ENCODE data around the gene TANGO2. TPM values are rescaled to one million over a fixed set of nuclear protein-coding genes. Genes with fewer than 3 reads are reported as not detected.

TANGO2 gene
- polyA plus RNA-seq, 4 donors: 16.5 to 23.3 (median 20.9) TPM

DNA sequence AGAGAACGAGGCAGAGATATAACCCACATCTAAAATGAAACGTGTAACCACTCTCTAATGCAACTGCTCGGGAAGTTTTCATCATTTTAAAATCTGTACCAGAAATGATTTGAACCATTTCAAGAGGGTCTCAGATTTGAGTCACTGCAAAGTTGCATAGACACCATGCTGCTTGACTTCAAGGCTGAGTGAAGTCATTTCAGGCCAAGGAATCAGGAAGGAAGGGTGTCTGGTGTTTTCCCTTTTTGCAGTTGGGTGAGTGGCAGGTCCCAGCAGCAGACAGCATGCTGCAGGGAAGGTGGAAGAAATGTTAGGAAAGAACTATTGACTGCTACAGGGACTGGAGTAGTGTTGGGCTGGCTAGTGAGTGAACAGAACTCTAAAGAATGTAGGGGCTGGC lies 16.5 kb downstream of the TANGO2 start:
- Histone ChIP-seq H3K27me3 (ENCODE audit: control insufficient read depth in 3 of 3, insufficient read depth in 3 of 3, low read length in 3 of 3) (no peaks in the 10 kb centered on the region), H3K4me3 (ENCODE audit: low read depth in 1 of 3, low read length in 3 of 3) (no peak overlapping the region), H3K36me3 (ENCODE audit: control insufficient read depth in 3 of 3, insufficient read depth in 2 of 3, low read depth in 1 of 3, low read length in 3 of 3) (peaks cover 0 to 52% (median 0%) of the 10 kb centered on the region in 3 donors), H3K27ac (ENCODE audit: low read depth in 1 of 3, low read length in 2 of 3) (no peak overlapping the region), H3K9me3 (ENCODE audit: control insufficient read depth in 2 of 2, insufficient read depth in 1 of 2, low read depth in 1 of 2, low read length in 1 of 2) (no peaks in the 10 kb centered on the region), H3K4me1 (ENCODE audit: control insufficient read depth in 3 of 3, insufficient read depth in 2 of 3, low read depth in 1 of 3, low read length in 2 of 3) (no peaks in the 10 kb centered on the region)
- WGBS, 3 donors: 68 to 81% (median 78%) methylated on average over 3 of the region's 3 CpGs
- no peak for FAIRE-seq
- DNase-seq: no peak

DNA sequence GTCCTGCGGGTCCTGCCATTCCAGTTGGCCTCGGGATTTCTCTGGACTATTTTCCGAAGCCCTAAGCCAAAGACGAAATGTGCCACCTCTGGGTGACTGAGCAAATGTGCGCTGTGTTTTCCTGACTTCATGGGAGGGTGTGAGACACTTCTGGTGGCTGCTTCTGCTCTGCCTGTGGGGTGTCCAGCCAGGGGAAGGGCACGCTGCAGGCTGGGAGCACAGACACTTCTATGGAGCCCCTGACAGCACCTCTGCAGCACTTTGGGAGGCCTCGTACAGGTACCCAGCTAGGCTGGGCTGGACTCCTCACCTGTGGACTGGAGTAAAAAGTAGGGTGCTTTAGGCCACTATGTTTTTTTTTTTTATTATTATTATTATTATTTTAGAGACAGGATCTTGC lies 17.7 kb downstream of the TANGO2 start:
- Histone ChIP-seq H3K9me3 (ENCODE audit: control insufficient read depth in 2 of 2, insufficient read depth in 1 of 2, low read depth in 1 of 2, low read length in 1 of 2) (no peaks in the 10 kb centered on the region), H3K36me3 (ENCODE audit: control insufficient read depth in 3 of 3, insufficient read depth in 2 of 3, low read depth in 1 of 3, low read length in 3 of 3) (peaks cover 0 to 54% (median 4%) of the 10 kb centered on the region in 3 donors), H3K4me1 (ENCODE audit: control insufficient read depth in 3 of 3, insufficient read depth in 2 of 3, low read depth in 1 of 3, low read length in 2 of 3) (no peaks in the 10 kb centered on the region), H3K27me3 (ENCODE audit: control insufficient read depth in 3 of 3, insufficient read depth in 3 of 3, low read length in 3 of 3) (no peaks in the 10 kb centered on the region), H3K4me3 (ENCODE audit: low read depth in 1 of 3, low read length in 3 of 3) (no peak overlapping the region), H3K27ac (ENCODE audit: low read depth in 1 of 3, low read length in 2 of 3) (no peak overlapping the region)
- WGBS, 3 donors: 88 to 97% (median 90%) methylated on average over 7 of the region's 7 CpGs
- DNase-seq (no peak), FAIRE-seq (no peak)

DNA sequence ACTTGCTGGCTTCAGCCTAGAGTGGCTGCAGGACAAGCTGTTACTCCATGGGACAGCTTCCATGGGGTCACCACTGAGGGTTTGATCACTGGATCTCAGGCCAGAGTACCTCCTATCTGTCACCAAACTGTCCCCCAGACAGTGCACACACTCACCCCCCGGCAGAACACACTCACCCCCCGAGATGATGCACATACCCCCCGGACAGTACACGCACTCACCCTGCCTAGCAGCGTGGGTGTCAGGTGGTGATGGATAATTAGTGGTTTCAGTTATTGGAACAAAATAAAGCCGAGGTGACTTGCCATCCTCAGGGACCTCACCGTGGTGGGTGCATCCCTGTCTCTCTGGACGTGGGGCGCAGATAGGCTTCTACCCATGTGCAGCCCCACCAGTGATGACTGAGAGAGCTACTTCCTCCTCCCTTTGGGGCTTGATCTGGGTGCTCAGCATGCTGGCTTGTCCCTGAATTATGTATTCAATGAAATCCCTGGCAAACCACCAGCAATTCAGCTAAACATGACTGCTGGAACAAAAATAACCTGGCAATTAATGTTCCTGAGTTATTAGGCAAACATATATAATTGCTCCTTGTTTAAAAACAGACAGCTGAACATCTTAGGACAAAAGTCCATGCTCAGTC lies 18.9 kb downstream of the TANGO2 start:
- no peaks in the 10 kb centered on the region for H3K9me3 ChIP-seq (ENCODE audit: control insufficient read depth in 2 of 2, insufficient read depth in 1 of 2, low read depth in 1 of 2, low read length in 1 of 2)
- DNase-seq: no peak
- no peaks in the 10 kb centered on the region for H3K4me1 ChIP-seq (ENCODE audit: control insufficient read depth in 3 of 3, insufficient read depth in 2 of 3, low read depth in 1 of 3, low read length in 2 of 3)
- WGBS, 3 donors: 89 to 90% (median 89%) methylated on average over 9 of the region's 9 CpGs
- FAIRE-seq: no peak
- peaks cover 0 to 60% (median 6%) of the 10 kb centered on the region in 3 donors for H3K36me3 ChIP-seq (ENCODE audit: control insufficient read depth in 3 of 3, insufficient read depth in 2 of 3, low read depth in 1 of 3, low read length in 3 of 3)
- H3K27ac ChIP-seq (ENCODE audit: low read depth in 1 of 3, low read length in 2 of 3): no peak overlapping the region
- H3K4me3 ChIP-seq (ENCODE audit: low read depth in 1 of 3, low read length in 3 of 3): no peak overlapping the region
- H3K27me3 ChIP-seq (ENCODE audit: control insufficient read depth in 3 of 3, insufficient read depth in 3 of 3, low read length in 3 of 3): no peaks in the 10 kb centered on the region

DNA sequence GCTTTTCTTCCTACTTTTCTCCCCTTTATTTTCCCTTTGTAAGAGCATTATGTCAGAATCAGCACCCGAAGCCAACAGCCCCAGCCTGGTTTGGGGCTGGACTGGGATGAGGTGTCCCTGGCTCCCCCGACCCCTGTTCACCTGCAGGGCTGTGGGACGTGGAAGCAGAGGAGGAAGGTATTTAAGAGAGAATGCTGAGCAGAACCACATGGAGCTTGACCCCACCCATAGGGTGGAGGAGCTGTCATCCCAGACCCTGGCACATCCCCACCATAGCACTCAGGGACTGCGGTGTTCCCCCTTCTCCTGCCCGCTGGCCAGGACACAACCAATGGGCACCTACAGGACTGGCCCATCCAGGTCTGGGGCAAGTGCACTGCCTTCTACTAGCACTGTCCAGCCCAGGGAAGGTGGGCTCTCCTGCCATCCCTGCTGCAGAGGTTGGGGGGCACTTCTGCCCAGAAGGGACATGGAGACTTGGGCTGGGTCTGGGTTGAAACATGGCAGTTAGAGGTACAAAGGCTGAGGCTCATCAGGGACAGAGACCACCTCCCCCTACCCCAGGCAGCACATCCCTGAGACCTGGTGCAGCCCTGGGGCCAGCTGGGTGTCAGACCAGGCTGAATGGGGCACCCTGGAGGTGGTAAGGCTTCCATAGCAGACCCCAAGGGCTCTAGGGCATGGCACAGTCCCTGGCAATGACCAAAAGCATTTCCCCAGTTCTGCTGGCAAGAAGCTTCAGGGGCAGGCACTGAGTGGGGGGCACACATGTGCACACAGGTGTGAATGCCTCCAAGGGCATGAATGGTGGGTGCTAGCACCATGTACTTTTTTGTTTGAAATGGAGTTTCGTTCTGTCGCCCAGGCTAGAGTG lies 19.7 kb downstream of the TANGO2 start:
- FAIRE-seq: no peak
- H3K4me3 ChIP-seq (ENCODE audit: low read depth in 1 of 3, low read length in 3 of 3): no peak overlapping the region
- H3K9me3 ChIP-seq (ENCODE audit: control insufficient read depth in 2 of 2, insufficient read depth in 1 of 2, low read depth in 1 of 2, low read length in 1 of 2): no peaks in the 10 kb centered on the region
- no peaks in the 10 kb centered on the region for H3K4me1 ChIP-seq (ENCODE audit: control insufficient read depth in 3 of 3, insufficient read depth in 2 of 3, low read depth in 1 of 3, low read length in 2 of 3)
- no peak for DNase-seq
- no peaks in the 10 kb centered on the region for H3K27me3 ChIP-seq (ENCODE audit: control insufficient read depth in 3 of 3, insufficient read depth in 3 of 3, low read length in 3 of 3)
- peaks cover 0 to 61% (median 6%) of the 10 kb centered on the region in 3 donors for H3K36me3 ChIP-seq (ENCODE audit: control insufficient read depth in 3 of 3, insufficient read depth in 2 of 3, low read depth in 1 of 3, low read length in 3 of 3)
- H3K27ac ChIP-seq (ENCODE audit: low read depth in 1 of 3, low read length in 2 of 3): no peak overlapping the region
- 88 to 94% (median 89%) methylated on average over 7 of the region's 7 CpGs for WGBS, 3 donors

DNA sequence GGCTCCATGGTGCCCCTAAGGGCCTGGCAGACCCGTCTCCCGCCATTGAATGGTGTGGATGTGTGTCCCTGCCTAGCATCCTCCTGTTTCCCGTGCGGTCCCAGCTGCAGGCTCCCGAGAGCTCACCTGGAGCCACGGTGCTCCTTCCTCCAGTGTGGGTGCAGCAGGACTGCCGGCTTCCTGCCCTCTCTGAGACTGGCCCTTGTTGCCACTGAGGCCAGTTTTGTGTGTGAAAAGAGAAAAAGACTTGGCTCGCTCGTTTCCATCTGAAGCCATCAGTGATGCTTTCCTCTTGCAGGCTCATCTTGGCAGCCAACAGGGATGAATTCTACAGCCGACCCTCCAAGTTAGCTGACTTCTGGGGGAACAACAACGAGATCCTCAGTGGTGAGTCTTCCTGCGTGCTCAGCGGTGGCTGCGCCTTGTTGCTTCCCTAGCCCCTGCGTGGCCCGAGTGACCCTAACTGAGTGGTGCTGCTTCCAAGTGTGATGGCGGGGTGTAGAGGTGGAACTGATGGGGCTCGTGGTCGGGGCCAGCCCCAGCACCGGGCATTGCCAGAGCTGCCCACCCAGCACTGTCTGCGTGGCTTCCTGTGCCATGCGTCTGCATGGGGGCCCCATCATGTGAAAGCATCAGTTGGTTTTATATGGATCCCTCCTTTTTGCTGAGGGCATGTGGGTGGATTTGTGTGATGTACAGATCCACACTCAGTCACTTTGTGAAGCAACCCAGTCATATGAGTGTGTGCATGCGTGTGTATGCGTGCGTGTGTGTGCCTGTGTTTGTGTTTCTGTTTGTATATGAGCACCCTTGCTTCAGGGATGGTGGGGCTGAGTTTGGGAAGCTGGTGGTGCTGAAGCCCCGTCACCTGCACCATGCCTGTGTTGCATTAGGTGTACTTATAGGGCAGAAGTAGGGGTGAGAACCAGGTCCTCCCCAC lies 22.4 kb downstream of the TANGO2 start:
- no peak for FAIRE-seq
- peaks cover 5 to 51% (median 6%) of the 10 kb centered on the region in 3 donors for H3K36me3 ChIP-seq (ENCODE audit: control insufficient read depth in 3 of 3, insufficient read depth in 2 of 3, low read depth in 1 of 3, low read length in 3 of 3)
- H3K9me3 ChIP-seq (ENCODE audit: control insufficient read depth in 2 of 2, insufficient read depth in 1 of 2, low read depth in 1 of 2, low read length in 1 of 2): peaks cover 0 to 5% of the 10 kb centered on the region in 2 donors

DNA sequence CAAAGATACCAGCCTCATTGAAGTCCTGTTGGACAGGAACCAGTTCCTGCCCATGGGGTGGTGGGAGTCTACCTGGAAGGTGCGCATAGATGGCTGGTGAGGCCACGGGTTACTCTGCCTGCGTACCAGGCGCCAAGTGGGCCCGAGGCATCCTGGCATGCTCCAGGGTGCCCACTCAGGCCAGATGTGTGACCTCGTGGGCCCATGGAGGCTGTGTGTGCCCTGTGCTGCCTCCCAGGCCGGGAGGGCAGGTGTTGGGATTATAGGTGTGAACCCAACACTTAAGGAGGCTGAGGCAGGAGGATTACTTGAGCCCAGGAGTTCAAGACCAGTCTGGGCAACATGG lies 23.1 kb downstream of the TANGO2 start:
- H3K27ac ChIP-seq (ENCODE audit: low read depth in 1 of 3, low read length in 2 of 3): no peak overlapping the region
- H3K4me3 ChIP-seq (ENCODE audit: low read depth in 1 of 3, low read length in 3 of 3): no peak overlapping the region
- FAIRE-seq (no peak), DNase-seq (no peak)
- H3K27me3 ChIP-seq (ENCODE audit: control insufficient read depth in 3 of 3, insufficient read depth in 3 of 3, low read length in 3 of 3): no peaks in the 10 kb centered on the region
- H3K9me3 ChIP-seq (ENCODE audit: control insufficient read depth in 2 of 2, insufficient read depth in 1 of 2, low read depth in 1 of 2, low read length in 1 of 2): peaks cover 0 to 5% of the 10 kb centered on the region in 2 donors
- 90 to 94% (median 93%) methylated on average over 7 of the region's 7 CpGs for WGBS, 3 donors
- H3K36me3 ChIP-seq (ENCODE audit: control insufficient read depth in 3 of 3, insufficient read depth in 2 of 3, low read depth in 1 of 3, low read length in 3 of 3): peaks cover 5 to 50% (median 6%) of the 10 kb centered on the region in 3 donors
- no peaks in the 10 kb centered on the region for H3K4me1 ChIP-seq (ENCODE audit: control insufficient read depth in 3 of 3, insufficient read depth in 2 of 3, low read depth in 1 of 3, low read length in 2 of 3)

More for the DNA sequence above, 22.4 kb downstream of the TANGO2 start:
- no peak overlapping the region for H3K4me3 ChIP-seq (ENCODE audit: low read depth in 1 of 3, low read length in 3 of 3)
- no peak for DNase-seq
- 94 to 96% (median 94%) methylated on average over 26 of the region's 26 CpGs for WGBS, 3 donors
- H3K27ac ChIP-seq (ENCODE audit: low read depth in 1 of 3, low read length in 2 of 3): no peak overlapping the region
- H3K4me1 ChIP-seq (ENCODE audit: control insufficient read depth in 3 of 3, insufficient read depth in 2 of 3, low read depth in 1 of 3, low read length in 2 of 3): no peaks in the 10 kb centered on the region
- H3K27me3 ChIP-seq (ENCODE audit: control insufficient read depth in 3 of 3, insufficient read depth in 3 of 3, low read length in 3 of 3): no peaks in the 10 kb centered on the region

DNA sequence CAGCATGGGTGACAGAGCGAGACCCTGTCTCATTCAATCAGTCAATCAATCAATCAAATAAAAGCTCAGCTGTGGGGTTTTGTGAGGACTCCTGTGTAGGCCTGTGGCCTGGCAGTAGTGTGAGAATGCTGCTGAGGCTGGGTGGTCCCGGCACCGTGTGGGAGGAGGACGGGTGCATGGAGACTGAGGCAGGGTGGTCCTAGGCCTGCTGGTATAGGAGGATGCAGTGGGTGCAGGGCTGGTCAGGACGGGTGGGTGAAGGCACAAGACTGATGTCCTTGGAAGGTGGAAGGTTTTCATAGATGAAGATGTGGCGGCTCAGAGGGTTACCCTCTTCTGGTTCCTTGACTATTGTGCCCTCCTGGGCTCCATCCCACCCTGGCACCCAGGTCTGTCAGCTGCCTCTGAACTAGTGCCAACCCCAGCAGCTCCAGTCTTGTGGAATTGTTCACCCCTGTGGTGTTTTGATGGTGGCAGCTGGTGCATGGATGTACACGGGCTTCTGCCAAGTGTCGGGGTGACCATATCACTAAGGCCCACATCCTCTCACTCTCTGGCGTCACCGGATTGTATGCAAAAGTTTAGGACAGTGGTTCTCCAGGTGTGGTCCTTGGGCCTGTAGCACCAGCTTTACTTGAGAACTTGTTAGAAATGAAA lies 23.7 kb downstream of the TANGO2 start:
- Histone ChIP-seq H3K4me1 (ENCODE audit: control insufficient read depth in 3 of 3, insufficient read depth in 2 of 3, low read depth in 1 of 3, low read length in 2 of 3) (no peaks in the 10 kb centered on the region), H3K27ac (ENCODE audit: low read depth in 1 of 3, low read length in 2 of 3) (no peak overlapping the region), H3K4me3 (ENCODE audit: low read depth in 1 of 3, low read length in 3 of 3) (no peak overlapping the region), H3K27me3 (ENCODE audit: control insufficient read depth in 3 of 3, insufficient read depth in 3 of 3, low read length in 3 of 3) (no peaks in the 10 kb centered on the region), H3K36me3 (ENCODE audit: control insufficient read depth in 3 of 3, insufficient read depth in 2 of 3, low read depth in 1 of 3, low read length in 3 of 3) (peaks cover 5 to 47% (median 6%) of the 10 kb centered on the region in 3 donors), H3K9me3 (ENCODE audit: control insufficient read depth in 2 of 2, insufficient read depth in 1 of 2, low read depth in 1 of 2, low read length in 1 of 2) (peaks cover 0 to 5% of the 10 kb centered on the region in 2 donors)
- FAIRE-seq (no peak), DNase-seq (no peak)
- WGBS, 3 donors: 89 to 96% (median 91%) methylated on average over 10 of the region's 10 CpGs

All from small intestine (tissue), 7 donors.